GM12891 (cell line): Measurements from ENCODE around the gene TPSB2.

Experiments
- DNase-seq: peaks from one replicate; pipeline ENCODE4 v3.0.0; 2011; ENCODE audit warnings: low spot score; ENCODE audit not compliant: insufficient read length
- FAIRE-seq: peaks from 2 replicates; lab custom pipeline; 2011; peaks lifted over from hg19 to GRCh38; lab: Jason Lieb, UNC
- PAX5 ChIP-seq: IDR thresholded peaks from 2 replicates; pipeline ENCODE4 v1.6.1; 2011; ENCODE audit warnings: low read length, moderate library complexity, mild to moderate bottlenecking; ENCODE audit not compliant: insufficient read depth, severe bottlenecking
- POLR2A ChIP-seq: IDR thresholded peaks from 2 replicates; pipeline ENCODE4 v1.6.1; 2011; ENCODE audit warnings: low read depth, low read length, control low read depth
- POLR2AphosphoS5 ChIP-seq: IDR thresholded peaks from 2 replicates; pipeline ENCODE4 v1.6.1; 2011; ENCODE audit warnings: low read depth, low read length, control low read depth
- POU2F2 ChIP-seq: IDR thresholded peaks from 2 replicates; pipeline ENCODE4 v1.6.1; 2011; ENCODE audit warnings: low read depth, mild to moderate bottlenecking, control low read depth, low read length, moderate library complexity
- SPI1 ChIP-seq: IDR thresholded peaks from 2 replicates; pipeline ENCODE4 v1.6.1; 2011; ENCODE audit warnings: low read depth, low read length, control low read depth
- TAF1 ChIP-seq: IDR thresholded peaks from 2 replicates; pipeline ENCODE4 v1.6.1; 2011; ENCODE audit warnings: low read depth, low read length, control low read depth

TPSB2 gene

GRCh38 chr16:1220098-1220728, 9.8 kb downstream of the TPSB2 start:
- TF ChIP-seq TAF1 (no peak), POLR2A (no peak), PAX5 (no peak), POU2F2 (no peak), SPI1 (no peak), POLR2AphosphoS5 (no peak)
- FAIRE-seq (no peak), DNase-seq (no peak)

GRCh38 chr16:1218930-1219611, 10.9 kb downstream of the TPSB2 start:
- no peak for FAIRE-seq
- TF ChIP-seq POLR2A (no peak), POU2F2 (no peak), SPI1 (no peak), TAF1 (no peak), PAX5 (no peak), POLR2AphosphoS5 (no peak)

GRCh38 chr16:1218061-1218929, 11.7 kb downstream of the TPSB2 start:
- FAIRE-seq (no peak), DNase-seq (no peak)
- TF ChIP-seq POLR2A (no peak), PAX5 (no peak), POU2F2 (no peak), POLR2AphosphoS5 (no peak), SPI1 (no peak), TAF1 (no peak)

More at GRCh38 chr16:1218930-1219611, 10.9 kb downstream of the TPSB2 start:
- DNase-seq: no peak

- FAIRE-seq: no peak
- DNase-seq: no peak
- no peak for TF ChIP-seq POLR2AphosphoS5
- TF ChIP-seq PAX5: no peak
- no peak for TF ChIP-seq POU2F2
- TF ChIP-seq SPI1: no peak
- TF ChIP-seq POLR2A: no peak
- no peak for TF ChIP-seq TAF1
Observed at GRCh38 chr16:1217526-1217925, 12.5 kb downstream of the TPSB2 start.

- TF ChIP-seq PAX5 (no peak), POU2F2 (no peak), POLR2AphosphoS5 (no peak), TAF1 (no peak), POLR2A (no peak), SPI1 (no peak)
- DNase-seq (no peak), FAIRE-seq (no peak)
Observed at GRCh38 chr16:1216681-1217400, 13.1 kb downstream of the TPSB2 start.

- no peak for TF ChIP-seq POLR2AphosphoS5
- no peak for TF ChIP-seq PAX5
- FAIRE-seq (no peak), DNase-seq (no peak)
Observed at GRCh38 chr16:1216296-1216619, 13.7 kb downstream of the TPSB2 start.

GRCh38 chr16:1215574-1216295, 14.2 kb downstream of the TPSB2 start:
- DNase-seq (no peak), FAIRE-seq (no peak)
- TF ChIP-seq PAX5 (no peak), TAF1 (no peak), POLR2AphosphoS5 (no peak), POLR2A (no peak), POU2F2 (no peak), SPI1 (no peak)

GRCh38 chr16:1214719-1215118, 15.3 kb downstream of the TPSB2 start:
- DNase-seq: no peak
- TF ChIP-seq PAX5 (no peak), POU2F2 (no peak), POLR2AphosphoS5 (no peak), SPI1 (no peak), POLR2A (no peak), TAF1 (no peak)
- no peak for FAIRE-seq
